Middle frontal gyrus (tissue), 1 donor: Measurements from ENCODE around the gene DMRTA2.
"Not testable (repeated sequence)": the region's sequence is repeated elsewhere in the genome, so short reads cannot be mapped to it uniquely, and the experiment has no call there.

ENCODE experiments used
- DNase-seq: peaks from one replicate; pipeline ENCODE4 v3.0.0-alpha.2; 2015; ENCODE audit warnings: low spot score; ENCODE audit errors: extremely low spot score

DMRTA2 gene

DNA sequence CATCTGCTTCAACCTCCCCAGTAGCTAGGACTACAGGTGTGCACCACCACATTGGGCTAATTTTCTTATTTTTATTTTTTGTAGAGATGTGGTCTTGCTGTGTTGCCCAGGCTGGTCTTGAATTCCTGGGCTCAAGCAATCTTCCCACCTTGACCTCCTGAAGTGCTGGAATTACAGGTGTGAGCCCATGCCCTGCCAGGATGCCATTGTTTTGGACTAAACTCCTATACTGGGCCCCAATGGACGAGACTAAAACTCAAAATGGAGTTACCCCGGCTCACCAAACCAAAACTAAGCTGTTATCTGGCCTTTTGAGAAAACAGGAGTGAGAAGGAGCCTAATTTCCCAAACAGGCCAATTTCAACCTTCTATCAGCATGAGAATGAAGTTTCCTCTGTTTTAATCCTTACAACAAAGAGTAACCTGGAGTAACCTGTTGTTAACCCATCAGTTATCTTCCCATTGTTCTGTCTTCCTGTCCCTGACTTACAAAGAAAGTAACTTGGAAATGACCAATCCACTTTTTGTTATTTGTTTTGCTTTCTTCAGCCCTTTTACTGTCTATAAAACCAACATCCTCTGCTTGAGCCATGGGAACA is 29.6 kb downstream of the DMRTA2 start:
- no peak for DNase-seq

DNA sequence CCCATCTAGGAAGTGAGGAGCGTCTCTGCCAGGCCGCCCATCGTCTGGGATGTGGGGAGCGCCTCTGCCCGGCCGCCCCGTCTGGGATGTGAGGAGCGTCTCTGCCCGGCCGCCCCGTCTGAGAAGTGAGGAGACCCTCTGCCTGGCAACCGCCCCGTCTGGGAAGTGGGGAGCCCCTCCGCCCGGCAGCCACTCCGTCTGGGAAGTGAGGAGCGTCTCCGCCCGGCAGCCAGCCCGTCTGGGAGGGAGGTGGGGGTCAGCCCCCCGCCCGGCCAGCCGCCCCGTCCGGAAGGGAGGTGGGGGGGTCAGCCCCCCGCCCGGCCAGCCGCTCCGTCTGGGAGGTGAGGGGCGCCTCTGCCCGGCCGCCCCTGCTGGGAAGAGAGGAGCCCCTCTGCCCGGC is 41.7 kb downstream of the DMRTA2 start:
- DNase-seq, result not testable (repeated sequence)

DNA sequence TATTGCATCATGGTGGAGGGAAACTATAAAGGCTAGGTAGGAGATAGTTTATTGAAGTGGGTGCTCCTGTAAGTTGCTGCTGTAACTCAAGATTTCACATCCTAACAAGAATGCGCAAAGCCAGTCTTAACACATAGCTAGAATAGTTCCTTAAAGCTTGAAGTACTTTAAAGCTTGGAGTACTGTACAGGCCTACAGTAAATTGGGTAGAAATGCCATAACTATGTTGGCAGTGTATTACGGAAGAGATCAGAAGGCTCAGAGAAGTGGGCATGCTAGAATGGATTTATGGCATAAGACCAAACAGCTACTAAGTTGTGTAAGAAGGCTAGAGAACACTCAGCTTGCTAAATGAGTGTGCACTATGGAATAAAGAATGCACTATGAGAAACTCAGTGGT is 44.5 kb downstream of the DMRTA2 start:
- DNase-seq, result no peak

DNA sequence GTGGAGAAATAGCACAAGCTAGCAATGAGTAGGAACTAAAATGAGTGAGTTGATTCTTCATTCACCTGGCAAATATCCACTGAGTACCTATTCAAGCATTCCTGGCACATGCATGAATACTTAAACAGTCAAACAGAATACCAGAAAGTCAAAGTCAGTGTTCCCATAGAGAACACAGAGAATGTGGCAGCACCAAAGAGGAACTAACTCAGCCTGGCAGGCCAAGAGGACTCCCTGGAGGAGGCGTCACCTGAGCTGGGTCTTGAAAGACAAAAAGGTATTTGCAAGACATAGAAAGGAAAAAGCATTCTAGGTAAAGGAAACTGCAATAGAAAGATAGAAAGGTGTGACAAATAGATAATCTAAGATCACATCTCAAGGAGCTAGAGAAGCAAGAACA is 49.7 kb downstream of the DMRTA2 start:
- DNase-seq, result no peak

DNA sequence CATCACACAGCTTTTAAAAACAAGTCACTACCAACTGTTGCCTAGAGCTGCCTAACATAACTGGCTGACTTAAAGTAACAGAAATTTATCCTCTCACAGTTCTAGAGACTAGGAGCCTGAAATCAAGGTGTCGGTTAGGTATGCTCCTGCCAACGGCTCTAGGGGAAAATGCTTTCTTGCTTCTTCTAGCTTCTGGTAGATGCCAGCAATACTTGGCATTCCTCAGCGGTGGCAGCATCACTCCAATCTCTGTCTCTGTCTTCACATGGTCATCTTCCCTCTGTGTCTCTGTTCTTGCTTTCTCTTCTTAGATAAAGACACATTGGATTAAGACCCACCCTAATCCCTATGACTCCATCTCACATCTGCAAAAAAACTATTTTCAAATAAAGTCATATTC is 51.5 kb downstream of the DMRTA2 start:
- no peak for DNase-seq

DNA sequence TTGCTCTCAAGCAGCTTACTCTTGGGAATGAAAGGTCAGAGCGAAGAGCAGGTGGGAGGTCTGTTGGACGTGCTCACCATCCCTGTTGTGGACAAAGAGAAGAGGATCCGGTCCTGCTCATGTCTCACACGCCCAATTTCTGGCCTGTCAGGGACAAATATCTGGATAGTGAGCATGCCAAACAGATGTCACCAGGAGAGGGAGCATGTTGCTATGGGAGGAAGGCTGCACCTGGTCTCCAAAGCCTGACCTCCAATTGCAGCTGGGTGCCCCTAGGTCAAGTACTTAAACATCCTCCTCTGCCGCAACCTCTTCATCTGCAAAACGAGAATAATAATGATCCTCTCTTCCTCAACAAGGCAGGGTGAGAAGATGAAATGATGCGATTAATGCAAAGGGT is 53.4 kb downstream of the DMRTA2 start:
- DNase-seq, result no peak

DNA sequence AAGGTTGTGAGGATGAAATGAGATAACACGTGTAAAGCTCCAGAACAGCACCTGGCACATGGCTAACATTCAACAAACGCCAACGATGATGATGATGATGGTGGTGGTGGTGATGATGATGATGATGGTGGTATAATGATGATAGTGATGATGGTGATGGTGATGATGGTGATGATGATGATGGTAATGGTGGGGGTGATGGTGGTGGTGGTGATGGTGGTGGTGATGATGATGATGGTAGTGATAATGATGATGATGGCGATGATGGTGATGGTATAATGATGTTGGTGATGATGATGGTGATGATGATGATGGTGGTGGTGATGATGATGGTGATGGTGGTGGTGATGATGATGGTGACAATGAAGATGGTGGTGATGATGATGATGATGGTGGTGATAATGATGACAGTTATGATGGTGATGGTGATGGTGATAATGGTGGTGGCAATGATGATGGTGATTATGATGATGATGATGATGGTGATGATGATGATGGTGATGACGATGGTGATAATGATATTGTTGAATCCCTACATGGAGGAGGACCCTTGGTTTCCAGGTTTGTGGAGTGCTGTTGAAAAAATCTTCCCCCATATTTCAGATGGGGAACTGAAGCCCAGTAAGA is 54.1 kb downstream of the DMRTA2 start:
- no peak for DNase-seq

DNA sequence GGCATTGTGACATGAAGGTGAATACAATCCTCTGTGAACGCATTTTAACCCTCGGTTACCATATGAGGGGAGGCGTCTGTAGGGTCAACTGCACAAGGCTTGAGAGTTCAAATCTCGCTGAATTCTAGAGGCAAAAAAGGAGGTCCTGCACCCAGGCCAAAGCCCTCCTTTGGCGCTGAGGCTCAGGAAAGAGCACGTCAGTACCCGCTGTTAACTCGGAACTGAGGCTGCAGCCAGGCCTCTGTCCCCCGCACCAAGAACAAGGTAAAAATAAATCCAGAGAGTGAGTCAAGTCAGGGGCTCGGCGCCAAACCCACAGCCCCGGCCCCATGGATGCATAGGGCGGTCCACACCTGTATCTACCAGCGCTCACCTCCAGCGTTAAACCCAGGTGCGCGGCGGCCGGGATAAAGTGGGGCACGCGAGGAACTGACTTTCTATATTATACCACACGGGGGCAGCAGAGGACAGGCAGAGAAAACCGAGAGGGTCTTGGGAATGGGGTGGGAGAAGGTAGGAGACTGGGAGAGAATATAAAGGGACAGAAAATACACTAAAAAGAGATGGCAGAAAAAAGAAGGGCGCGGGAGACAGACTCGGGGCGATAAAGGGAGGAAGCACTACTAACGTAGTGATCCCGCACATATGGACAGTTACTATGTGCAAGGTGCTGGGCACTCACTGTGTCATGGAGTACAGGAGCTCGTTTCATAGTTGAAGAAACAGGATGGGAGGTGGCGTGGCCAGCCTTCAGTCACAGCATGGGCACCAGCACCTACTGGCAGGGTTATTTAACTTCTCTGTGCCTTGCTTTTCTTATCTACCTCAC is 54.9 kb downstream of the DMRTA2 start:
- no peak for DNase-seq
